Sigmoid colon (tissue), 4 donors: ENCODE results near the gene FRY.

ENCODE experiments used
- EP300 ChIP-seq, 4 donors: sonication (generic); formaldehyde crosslinking; IDR thresholded peaks; one replicate each; pipeline ENCODE4 v1.6.1; 2017; ENCODE audit warnings: antibody characterized with exemption in 4 of 4
- POLR2A ChIP-seq, 2 donors: fragments of 450-650 bp; IDR thresholded peaks; one replicate each; pipeline ENCODE4 v1.6.1; 2016; ENCODE audit warnings: antibody characterized with exemption in 2 of 2, mild to moderate bottlenecking in 2 of 2, moderate library complexity in 2 of 2
- POLR2AphosphoS5 ChIP-seq, 4 donors: sonication (generic); formaldehyde crosslinking; IDR thresholded peaks; one replicate each; pipeline ENCODE4 v1.6.1; 2017; ENCODE audit warnings: antibody characterized with exemption in 4 of 4
- TF ChIP-seq, protein P1 (sequence below), 4 experiments: fragments of 450-650 bp in 3 of 4; fragments of 200-600 bp in 1 of 4; IDR thresholded peaks; one replicate each; pipeline ENCODE4 v1.5.1; 2016 to 2019; ENCODE audit warnings: antibody characterized with exemption in 4 of 4, mild to moderate bottlenecking in 3 of 4, moderate library complexity in 2 of 4

GRCh38 chr13:32048816-32049215 lies 17.2 kb downstream of the FRY start:
- TF ChIP-seq, protein P1, sequence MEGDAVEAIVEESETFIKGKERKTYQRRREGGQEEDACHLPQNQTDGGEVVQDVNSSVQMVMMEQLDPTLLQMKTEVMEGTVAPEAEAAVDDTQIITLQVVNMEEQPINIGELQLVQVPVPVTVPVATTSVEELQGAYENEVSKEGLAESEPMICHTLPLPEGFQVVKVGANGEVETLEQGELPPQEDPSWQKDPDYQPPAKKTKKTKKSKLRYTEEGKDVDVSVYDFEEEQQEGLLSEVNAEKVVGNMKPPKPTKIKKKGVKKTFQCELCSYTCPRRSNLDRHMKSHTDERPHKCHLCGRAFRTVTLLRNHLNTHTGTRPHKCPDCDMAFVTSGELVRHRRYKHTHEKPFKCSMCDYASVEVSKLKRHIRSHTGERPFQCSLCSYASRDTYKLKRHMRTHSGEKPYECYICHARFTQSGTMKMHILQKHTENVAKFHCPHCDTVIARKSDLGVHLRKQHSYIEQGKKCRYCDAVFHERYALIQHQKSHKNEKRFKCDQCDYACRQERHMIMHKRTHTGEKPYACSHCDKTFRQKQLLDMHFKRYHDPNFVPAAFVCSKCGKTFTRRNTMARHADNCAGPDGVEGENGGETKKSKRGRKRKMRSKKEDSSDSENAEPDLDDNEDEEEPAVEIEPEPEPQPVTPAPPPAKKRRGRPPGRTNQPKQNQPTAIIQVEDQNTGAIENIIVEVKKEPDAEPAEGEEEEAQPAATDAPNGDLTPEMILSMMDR (IDR thresholded peaks at IDR 0.05), result no peak
- TF ChIP-seq POLR2A (IDR thresholded peaks at IDR 0.05), result no peak
- no peak for TF ChIP-seq POLR2AphosphoS5 (IDR thresholded peaks at IDR 0.05)
- no peak for TF ChIP-seq EP300 (IDR thresholded peaks at IDR 0.05)
